Measurements from ENCODE around the gene PRSS12. TPM values are rescaled to one million over a fixed set of nuclear protein-coding genes. Genes with fewer than 3 reads are reported as not detected.

The PRSS12 gene
- total and polyA plus RNA-seq, 2 donors (not counting 3 experiments of a cell fraction or from before 2014, with no cell fraction given): 0.22 to 0.55 TPM

DNA sequence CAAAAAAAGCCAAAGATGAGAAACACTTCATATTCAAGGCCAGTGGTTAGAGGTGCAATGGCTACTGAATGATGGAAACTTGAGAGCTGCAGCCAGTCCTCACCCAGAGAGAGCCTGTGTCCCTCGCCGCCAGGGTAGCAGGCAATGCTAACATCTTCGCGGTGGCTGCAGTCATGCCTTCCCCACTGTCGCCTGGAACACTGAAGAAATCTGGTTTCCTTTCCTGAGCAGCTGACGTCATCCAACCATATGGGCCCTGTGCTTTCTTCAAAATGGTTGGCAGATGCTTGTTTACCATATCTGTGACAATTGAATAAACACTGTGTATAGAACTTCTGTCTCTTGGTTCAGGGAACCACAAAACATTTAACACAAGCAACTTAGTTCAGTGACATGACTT lies 39.7 kb downstream of the PRSS12 start:
- FAIRE-seq (no peak), DNase-seq (ENCODE audit: low read depth, low spot score) (no peak)
- Histone ChIP-seq H3K36me3 (ENCODE audit: control insufficient read depth in 2 of 2, extremely low read depth in 1 of 2, insufficient read depth in 2 of 2, low read length in 2 of 2) (no peaks in the 10 kb centered on the region), H3K9ac (replicated peaks; ENCODE audit: extremely low read depth, insufficient read depth, low read length) (no peak overlapping the region), H2AFZ (ENCODE audit: low read depth, low read length) (no peak overlapping the region), H3K4me1 (ENCODE audit: control insufficient read depth, extremely low read depth, insufficient read depth, low read length) (no peaks in the 10 kb centered on the region), H4K20me1 (replicated peaks; ENCODE audit: control insufficient read depth, extremely low read depth, insufficient read depth, low read length) (no peaks in the 10 kb centered on the region), H3K4me2 (ENCODE audit: insufficient read depth, low read length) (no peak overlapping the region), H3K27ac (ENCODE audit: insufficient read depth, low read depth, low read length) (no peak overlapping the region), H3K4me3 (replicated peaks in 1 of 3; ENCODE audit: insufficient read depth in 1 of 3, low read depth in 1 of 3, low read length in 3 of 3) (no peak overlapping the region), H3K9me1 (replicated peaks; ENCODE audit: control insufficient read depth, extremely low read depth, insufficient read depth, low read length) (no peaks in the 10 kb centered on the region), H3K79me2 (ENCODE audit: control insufficient read depth, insufficient read depth, low read length) (no peaks in the 10 kb centered on the region), H3K27me3 (ENCODE audit: control insufficient read depth in 2 of 2, insufficient read depth in 2 of 2, low read length in 2 of 2) (no peaks in the 10 kb centered on the region), H3K9me3 (replicated peaks; ENCODE audit: control insufficient read depth, insufficient read depth, low read length) (no peaks in the 10 kb centered on the region)
- TF ChIP-seq, protein P1, sequence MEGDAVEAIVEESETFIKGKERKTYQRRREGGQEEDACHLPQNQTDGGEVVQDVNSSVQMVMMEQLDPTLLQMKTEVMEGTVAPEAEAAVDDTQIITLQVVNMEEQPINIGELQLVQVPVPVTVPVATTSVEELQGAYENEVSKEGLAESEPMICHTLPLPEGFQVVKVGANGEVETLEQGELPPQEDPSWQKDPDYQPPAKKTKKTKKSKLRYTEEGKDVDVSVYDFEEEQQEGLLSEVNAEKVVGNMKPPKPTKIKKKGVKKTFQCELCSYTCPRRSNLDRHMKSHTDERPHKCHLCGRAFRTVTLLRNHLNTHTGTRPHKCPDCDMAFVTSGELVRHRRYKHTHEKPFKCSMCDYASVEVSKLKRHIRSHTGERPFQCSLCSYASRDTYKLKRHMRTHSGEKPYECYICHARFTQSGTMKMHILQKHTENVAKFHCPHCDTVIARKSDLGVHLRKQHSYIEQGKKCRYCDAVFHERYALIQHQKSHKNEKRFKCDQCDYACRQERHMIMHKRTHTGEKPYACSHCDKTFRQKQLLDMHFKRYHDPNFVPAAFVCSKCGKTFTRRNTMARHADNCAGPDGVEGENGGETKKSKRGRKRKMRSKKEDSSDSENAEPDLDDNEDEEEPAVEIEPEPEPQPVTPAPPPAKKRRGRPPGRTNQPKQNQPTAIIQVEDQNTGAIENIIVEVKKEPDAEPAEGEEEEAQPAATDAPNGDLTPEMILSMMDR (IDR thresholded peaks at IDR 0.05; ENCODE audit: extremely low read depth in 1 of 2, insufficient read depth in 1 of 2, low read depth in 1 of 2, low read length in 2 of 2): no peak
- BruUV-seq (replicated peaks): no TSS peak
- intact Hi-C loops (cut with micrococcal nuclease): no loop called here
- dilution Hi-C loops (cut with MboI; ENCODE audit: extremely low pct_ligation_motif_present, low sequenced_read_pairs): no loop called here
- CTCF ChIA-PET: interaction anchor here (1.0 kb wide), 1 partner anchor 9 kb away, joined by 3 read pairs; no protein-coding TSS in a partner anchor
- POLR2A ChIA-PET: no interaction called here

DNA sequence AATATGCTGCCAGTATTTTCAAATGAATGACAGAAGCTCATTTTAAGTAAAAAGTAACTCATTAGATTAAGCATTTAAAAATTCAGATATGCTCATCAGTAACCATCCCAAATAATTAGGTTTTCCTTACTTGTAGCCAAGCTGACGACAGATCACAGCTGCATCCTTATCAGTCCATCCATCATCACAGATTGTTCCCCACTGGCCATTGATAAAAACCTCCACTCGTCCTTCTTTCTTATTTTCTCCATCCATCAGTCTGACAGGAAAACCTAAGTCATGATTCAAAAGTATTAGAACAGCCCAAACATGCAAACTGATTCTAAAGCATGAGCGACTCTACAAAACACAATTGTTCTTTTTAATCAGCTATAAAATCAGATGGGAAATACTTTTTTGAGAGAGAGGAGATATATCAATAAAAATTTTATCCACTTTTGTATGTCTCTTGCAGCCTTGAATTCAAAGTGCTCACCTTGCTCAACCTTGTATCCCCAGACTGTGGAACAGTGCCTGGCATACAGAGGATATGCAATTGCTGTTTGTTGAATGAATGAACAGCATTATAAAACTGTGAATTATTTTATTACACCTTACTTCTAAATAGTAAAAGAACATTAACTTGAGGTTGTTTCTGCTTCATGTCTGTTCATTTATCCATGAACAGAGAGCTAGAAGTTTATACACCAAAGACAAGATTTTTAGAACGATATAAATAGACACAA lies 44.3 kb downstream of the PRSS12 start:
- H3K4me2 ChIP-seq (ENCODE audit: insufficient read depth, low read length): no peak overlapping the region
- H2AFZ ChIP-seq (ENCODE audit: low read depth, low read length): no peak overlapping the region
- ChIA-PET POLR2A (no interaction called here), CTCF (no interaction called here)
- BruUV-seq (replicated peaks): no TSS peak
- FAIRE-seq (no peak), DNase-seq (ENCODE audit: low read depth, low spot score) (no peak)
- dilution Hi-C loops (cut with MboI; ENCODE audit: extremely low pct_ligation_motif_present, low sequenced_read_pairs) (no loop called here), intact Hi-C loops (cut with micrococcal nuclease) (no loop called here)
- H3K4me1 ChIP-seq (ENCODE audit: control insufficient read depth, extremely low read depth, insufficient read depth, low read length): no peaks in the 10 kb centered on the region
- no peak overlapping the region for H3K9ac ChIP-seq (replicated peaks; ENCODE audit: extremely low read depth, insufficient read depth, low read length)
- H3K9me3 ChIP-seq (replicated peaks; ENCODE audit: control insufficient read depth, insufficient read depth, low read length): no peaks in the 10 kb centered on the region
- no peaks in the 10 kb centered on the region for H3K36me3 ChIP-seq (ENCODE audit: control insufficient read depth in 2 of 2, extremely low read depth in 1 of 2, insufficient read depth in 2 of 2, low read length in 2 of 2)
- no peaks in the 10 kb centered on the region for H3K27me3 ChIP-seq (ENCODE audit: control insufficient read depth in 2 of 2, insufficient read depth in 2 of 2, low read length in 2 of 2)
- no peaks in the 10 kb centered on the region for H3K9me1 ChIP-seq (replicated peaks; ENCODE audit: control insufficient read depth, extremely low read depth, insufficient read depth, low read length)
- H3K79me2 ChIP-seq (ENCODE audit: control insufficient read depth, insufficient read depth, low read length): no peaks in the 10 kb centered on the region
- TF ChIP-seq, protein P1 (IDR thresholded peaks at IDR 0.05; ENCODE audit: extremely low read depth in 1 of 2, insufficient read depth in 1 of 2, low read depth in 1 of 2, low read length in 2 of 2): no peak
- TF ChIP-seq MYC (IDR thresholded peaks at IDR 0.05; ENCODE audit: low read depth, low read length): no peak
- TF ChIP-seq FOS (IDR thresholded peaks at IDR 0.05; ENCODE audit: borderline replicate concordance, insufficient read depth, low read length): no peak
- TF ChIP-seq GATA2 (IDR thresholded peaks at IDR 0.05; ENCODE audit: insufficient read depth, insufficient read length, low read depth, low read length): no peak
- TF ChIP-seq, protein P2, sequence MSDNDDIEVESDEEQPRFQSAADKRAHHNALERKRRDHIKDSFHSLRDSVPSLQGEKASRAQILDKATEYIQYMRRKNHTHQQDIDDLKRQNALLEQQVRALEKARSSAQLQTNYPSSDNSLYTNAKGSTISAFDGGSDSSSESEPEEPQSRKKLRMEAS (IDR thresholded peaks at IDR 0.05; ENCODE audit: insufficient read depth, insufficient read length): no peak
- no peak for TF ChIP-seq JUN (IDR thresholded peaks at IDR 0.05; ENCODE audit: borderline replicate concordance, insufficient read depth, insufficient read length, low read depth)
- TF ChIP-seq EZH2 (IDR thresholded peaks at IDR 0.05; ENCODE audit: borderline replicate concordance, low read depth, low read length, severe bottlenecking): no peak
- TF ChIP-seq POLR2AphosphoS5 (IDR thresholded peaks at IDR 0.05; ENCODE audit: insufficient read depth, low read depth, low read length): no peak
- no peak for TF ChIP-seq POLR2A (IDR thresholded peaks at IDR 0.05; ENCODE audit: low read depth, low read length)
- H4K20me1 ChIP-seq (replicated peaks; ENCODE audit: control insufficient read depth, extremely low read depth, insufficient read depth, low read length): no peaks in the 10 kb centered on the region
- H3K4me3 ChIP-seq (replicated peaks in 1 of 3; ENCODE audit: insufficient read depth in 1 of 3, low read depth in 1 of 3, low read length in 3 of 3): no peak overlapping the region
- H3K27ac ChIP-seq (ENCODE audit: insufficient read depth, low read depth, low read length): no peak overlapping the region

All from endothelial cell of umbilical vein (primary cell).